H1 (cell line): Measurements from ENCODE around the gene PHOX2A. TPM values are rescaled to one million over a fixed set of nuclear protein-coding genes. Genes with fewer than 3 reads are reported as not detected.

ENCODE experiments used
- BCL11A ChIP-seq, 2 experiments: IDR thresholded peaks; one replicate each; pipeline ENCODE4 v1.6.1; 2011; ENCODE audit warnings: low read depth in 2 of 2, low read length in 2 of 2, mild to moderate bottlenecking in 2 of 2
- MAX ChIP-seq: IDR thresholded peaks from 2 replicates; pipeline ENCODE4 v1.6.1; 2012; ENCODE audit warnings: inconsistent platforms
- polyA plus RNA-seq, 7 experiments: library from polyadenylated mRNA; depleted of rRNA in 3 of 7; stranded (reverse) in 5 of 7; unstranded in 2 of 7; fragments of >200 nt in 5 of 7; fragments of 200-250 nt in 2 of 7; gene quantifications; 1 replicate in 5 of 7; 2 replicates in 1 of 7; 4 replicates in 1 of 7; pipeline versions ENCODE4 v1.2.1 to v1.2.3, GENCODE V29; 2011 to 2013; ENCODE audit warnings: missing spikeins in 2 of 7, mixed read lengths in 2 of 7
- total RNA-seq: library from RNA; stranded (reverse); fragmentation: NEBNext Ultra II Directional; extraction: Animal tissue kit (Norgen Biotek cat#: 25700); gene quantifications from 2 replicates; pipeline ENCODE4 v1.2.1, GENCODE V29; 2021

Gene PHOX2A
- total and polyA plus RNA-seq, 2 of the 8 experiments (the other 6 are each of a cell fraction or from before 2014, with no cell fraction given) = 0.67 TPM; not detected in 1

- TF ChIP-seq MAX (peak; percentile 92), BCL11A (IDR thresholded peaks at IDR 0.05; ENCODE audit: low read depth in 2 of 2, low read length in 2 of 2) (no peak)
Observed at GRCh38 chr11:72239849-72240460, 4.0 kb downstream of the PHOX2A start (continued).
